Ovary (tissue), 9 donors: ENCODE measurements around the gene ARHGAP19. TPM values are rescaled to one million over a fixed set of nuclear protein-coding genes. Genes with fewer than 3 reads are reported as not detected.

Experiments
- DNase-seq, 5 donors: peaks; one replicate each; pipeline ENCODE4 v3.0.0-alpha.2; 2019 to 2020
- H3K27ac ChIP-seq, 2 donors: fragments of 200-600 bp; one replicate each; pipeline versions ENCODE4 v1.5.1 to v1.8.0; 2019 to 2022
- H3K27me3 ChIP-seq: fragments of 200-600 bp; one replicate; pipeline ENCODE4 v1.8.0; 2022
- H3K36me3 ChIP-seq: fragments of 200-600 bp; sonication (generic); one replicate; pipeline ENCODE4 v1.5.1; 2019
- H3K4me1 ChIP-seq: one replicate; pipeline ENCODE4 v1.8.1; 2013; ENCODE audit warnings: mild to moderate bottlenecking, moderate library complexity; ENCODE audit not compliant: insufficient read depth
- H3K4me3 ChIP-seq: fragments of 200-600 bp; sonication (generic); one replicate; pipeline ENCODE4 v1.5.1; 2017
- H3K9me3 ChIP-seq, 2 donors: fragments of 200-600 bp in 1 of 2; sonication (generic) in 1 of 2; one replicate each; pipeline versions ENCODE4 v1.5.1 to v1.8.1; 2013 to 2019; ENCODE audit warnings: mild to moderate bottlenecking in 1 of 2, moderate library complexity in 1 of 2
- CTCF ChIP-seq, 3 donors: fragments of 450-650 bp in 2 of 3; fragments of 200-600 bp in 1 of 3; IDR thresholded peaks; one replicate each; pipeline versions ENCODE4 v1.5.1 to v1.8.0; 2016 to 2022; ENCODE audit warnings: antibody characterized with exemption in 3 of 3, mild to moderate bottlenecking in 1 of 3
- EP300 ChIP-seq: sonication (generic); formaldehyde crosslinking; IDR thresholded peaks from one replicate; pipeline ENCODE4 v1.6.1; 2017; ENCODE audit warnings: antibody characterized with exemption
- POLR2A ChIP-seq: fragments of 450-650 bp; IDR thresholded peaks from one replicate; pipeline ENCODE4 v1.6.1; 2017; ENCODE audit warnings: antibody characterized with exemption, mild to moderate bottlenecking, moderate library complexity
- WGBS, 3 donors: extraction: QIAGEN DNeasy Blood & Tissue Kit in 1 of 3; methylation state at CpG; one replicate each; pipeline versions ENCODE4 v1.1.5 to v1.1.7; 2013 to 2017; 5-methylcytosine and 5-hydroxymethylcytosine counted together
- intact Hi-C, 4 donors: fragments of 100-400 bp; cut with DNase I; formaldehyde crosslinking; loops; one replicate each; pipeline versions ENCODE4 v1.11.0 to v1.15.1; 2022 to 2023
- polyA plus RNA-seq, 2 donors: library from polyadenylated mRNA; stranded (reverse); fragments of 200-250 nt in 1 of 2; fragments of 350-450 nt in 1 of 2; fragmentation: Illumina TruSeq in 1 of 2; extraction: RNeasy Lipid Tissue Mini Kit (QIAGEN cat#74804) in 1 of 2; gene quantifications; one replicate each; pipeline ENCODE4 v1.2.3, GENCODE V29; 2013 to 2014
- total RNA-seq, 7 donors: library from RNA; depleted of rRNA in 2 of 7; stranded (reverse); fragments of >200 nt in 2 of 7; fragmentation: NEBNext Ultra II Directional in 3 of 7; extraction: Animal tissue kit (Norgen Biotek cat#: 25700) in 3 of 7; gene quantifications; one replicate each; pipeline versions ENCODE4 v1.1.0 to v1.2.4, GENCODE V29; 2016 to 2023
- donor health status: DM: no; HTN: no; CAD: no; lungs with moderate emphysema.
- donor health status: DM: no; HTN: no; CAD: no.
- donor health status: Bipolar disorder and iron deficiency.
- donor health status: DM: yes; HTN: yes; CAD: no.
- donor health status: DM: no; HTN: no; CAD: no.
- donor health status: DM: yes; HTN: yes; CAD: no.

ARHGAP19 gene
- total and polyA plus RNA-seq, 9 donors, result 6.7 to 18.1 (median 13.5) TPM

DNA sequence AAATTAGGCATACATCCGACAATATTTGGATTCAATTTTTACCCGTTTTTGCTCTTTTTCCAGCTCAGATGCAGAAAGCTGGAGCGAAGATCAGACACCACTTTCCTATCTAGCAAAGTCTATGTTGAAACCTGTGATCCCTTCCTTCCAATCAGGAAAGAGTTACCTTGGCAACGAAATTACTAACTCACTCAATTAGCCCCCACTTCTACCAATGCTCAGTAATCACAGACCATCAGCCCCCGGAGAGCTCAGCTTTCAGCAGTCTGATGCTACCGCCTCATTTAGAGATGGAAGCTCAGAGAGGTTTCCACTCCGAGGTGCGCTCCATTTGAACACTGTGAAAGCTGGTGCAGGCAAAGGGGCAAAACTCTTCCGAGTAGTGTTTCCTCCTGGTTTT lies 33.3 kb upstream of the ARHGAP19 start:
- intact Hi-C loops, result no loop called here
- TF ChIP-seq EP300 (no peak), POLR2A (no peak), CTCF (IDR thresholded peaks at IDR 0.05) (no peak)
- Histone ChIP-seq H3K27me3 (no peaks in the 10 kb centered on the region), H3K4me3 (no peak overlapping the region), H3K27ac (no peak overlapping the region), H3K36me3 (no peaks in the 10 kb centered on the region), H3K9me3 (no peaks in the 10 kb centered on the region), H3K4me1 (peaks cover 6% of the 10 kb centered on the region)
- 75 to 81% (median 78%) methylated on average over 9 of the region's 9 CpGs for WGBS, 3 donors
- DNase-seq, result no peak

DNA sequence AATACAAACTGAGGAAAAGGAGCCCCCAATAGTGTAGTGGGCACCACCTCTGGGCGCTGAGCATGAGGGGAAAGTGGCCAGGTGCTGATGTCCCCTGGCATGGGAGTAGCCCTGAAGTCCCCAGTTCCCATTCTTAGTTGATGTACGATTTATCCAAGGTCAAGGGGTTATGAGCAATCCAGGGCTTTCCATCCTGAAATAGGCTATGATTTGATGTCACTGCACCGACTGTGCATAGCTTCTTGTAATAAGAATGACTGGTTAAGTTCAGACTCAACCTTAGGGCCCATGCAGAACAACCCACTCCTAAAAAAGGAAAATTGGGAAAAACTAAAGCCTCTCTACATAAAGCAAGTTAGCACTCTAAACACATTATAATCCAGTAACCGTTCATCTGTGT lies 31.1 kb upstream of the ARHGAP19 start:
- Histone ChIP-seq H3K36me3 (no peaks in the 10 kb centered on the region), H3K27me3 (no peaks in the 10 kb centered on the region), H3K4me1 (peaks cover 13% of the 10 kb centered on the region), H3K9me3 (no peaks in the 10 kb centered on the region), H3K27ac (no peak overlapping the region), H3K4me3 (no peak overlapping the region)
- no peak for DNase-seq
- intact Hi-C loops, result no loop called here
- TF ChIP-seq EP300 (no peak), POLR2A (no peak), CTCF (IDR thresholded peaks at IDR 0.05) (no peak)
- 75 to 83% (median 78%) methylated on average over 4 of the region's 4 CpGs for WGBS, 3 donors

DNA sequence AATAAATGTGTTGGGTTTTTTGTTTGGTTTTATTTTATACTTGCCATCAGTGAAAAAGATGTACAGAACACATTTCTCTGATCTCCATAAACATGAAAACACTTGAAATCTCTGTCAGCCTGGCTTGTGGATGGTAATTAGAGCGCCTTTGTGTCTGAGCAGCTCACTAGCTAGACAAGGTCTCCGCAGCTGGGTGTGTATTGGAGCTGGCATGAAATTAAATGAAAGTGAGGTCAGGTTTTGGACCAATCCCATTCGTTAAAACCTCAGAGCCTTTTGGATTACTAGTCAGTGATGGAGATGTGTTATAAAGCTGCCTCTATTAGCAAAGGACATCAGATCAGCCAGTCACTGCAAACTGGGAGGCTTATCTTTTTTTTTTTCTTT lies 29.4 kb upstream of the ARHGAP19 start:
- TF ChIP-seq EP300 (no peak), CTCF (IDR thresholded peaks at IDR 0.05) (no peak), POLR2A (no peak)
- Histone ChIP-seq H3K4me1 (peaks cover 14% of the 10 kb centered on the region), H3K36me3 (no peaks in the 10 kb centered on the region), H3K9me3 (no peaks in the 10 kb centered on the region), H3K4me3 (no peak overlapping the region), H3K27ac (no peak overlapping the region), H3K27me3 (no peaks in the 10 kb centered on the region)
- intact Hi-C loops, result no loop called here
- DNase-seq, result no peak
- 91 to 93% (median 92%) methylated on average over 3 of the region's 3 CpGs for WGBS, 3 donors

DNA sequence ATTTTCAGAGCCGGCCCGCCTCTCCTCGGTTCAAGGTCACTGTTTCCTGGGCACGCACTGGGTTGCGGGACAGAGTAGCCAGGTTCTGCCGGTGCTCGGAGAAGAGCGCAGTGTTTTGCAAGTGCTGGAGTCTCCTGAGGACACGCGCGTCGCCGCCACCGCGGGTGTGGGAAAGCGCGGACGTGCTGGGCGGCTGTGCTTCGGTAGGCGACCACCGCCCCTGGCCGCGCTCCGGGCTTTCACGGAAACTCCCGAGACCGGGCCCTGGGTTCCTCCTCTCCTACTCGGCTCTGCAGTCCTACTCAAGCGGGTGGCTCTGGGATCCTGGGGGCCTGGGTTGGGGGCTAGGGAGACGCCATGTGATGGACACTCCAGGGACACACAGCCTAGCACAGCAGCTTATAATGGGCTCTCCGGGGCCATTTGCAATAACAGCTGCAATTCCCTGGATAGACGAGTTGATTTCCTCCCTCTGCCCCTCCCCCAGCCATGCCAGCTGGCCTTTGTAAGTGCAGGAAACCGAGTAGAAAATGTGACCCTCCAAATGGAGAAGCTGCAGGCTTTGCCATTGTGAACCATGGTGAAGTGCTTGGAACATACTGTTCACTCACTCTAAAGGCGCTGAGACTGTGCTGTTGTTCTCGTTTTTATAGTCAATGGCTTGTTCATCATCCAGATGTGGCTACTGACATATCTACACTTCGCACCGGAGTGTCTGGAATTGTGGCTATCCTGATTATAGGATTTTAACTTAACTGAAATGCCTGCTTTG lies 28.8 kb upstream of the ARHGAP19 start:
- intact Hi-C loops, result no loop called here
- Histone ChIP-seq H3K27ac (no peak overlapping the region), H3K9me3 (no peaks in the 10 kb centered on the region), H3K36me3 (no peaks in the 10 kb centered on the region), H3K27me3 (no peaks in the 10 kb centered on the region), H3K4me3 (peak overlapping the region; percentile 62), H3K4me1 (peaks cover 14% of the 10 kb centered on the region)
- WGBS, 3 donors, result 25 to 33% (median 32%) methylated on average over 35 to 38 of the region's 38 CpGs
- TF ChIP-seq EP300 (no peak), CTCF (IDR thresholded peaks at IDR 0.05) (no peak), POLR2A (no peak)
- DNase-seq, result peak in 3 of 5 donors; percentile 22 to 48 (median 32)
